ENCODE measurements around the gene PACS2. TPM values are rescaled to one million over a fixed set of nuclear protein-coding genes. Genes with fewer than 3 reads are reported as not detected.

Gene PACS2
- total and polyA plus RNA-seq, 2 donors (not counting 3 experiments of a cell fraction or from before 2014, with no cell fraction given) = 52.7 to 86.3 TPM

GRCh38 chr14:105418269-105419194, 104.0 kb downstream of the PACS2 start:
- H3K36me3 ChIP-seq (ENCODE audit: control insufficient read depth in 2 of 2, extremely low read depth in 1 of 2, insufficient read depth in 2 of 2, low read length in 2 of 2) = no peaks in the 10 kb centered on the region
- BruUV-seq (replicated peaks) = no TSS peak
- dilution Hi-C loops (cut with MboI; ENCODE audit: extremely low pct_ligation_motif_present, low sequenced_read_pairs) = no loop called here
- peak overlapping the region in 1 of 3 experiments; percentile 50 for H3K4me3 ChIP-seq (replicated peaks in 1 of 3; ENCODE audit: insufficient read depth in 1 of 3, low read depth in 1 of 3, low read length in 3 of 3)
- no peak overlapping the region for H3K27ac ChIP-seq (ENCODE audit: insufficient read depth, low read depth, low read length)
- H3K27me3 ChIP-seq (ENCODE audit: control insufficient read depth in 2 of 2, insufficient read depth in 2 of 2, low read length in 2 of 2) = no peaks in the 10 kb centered on the region
- POLR2A ChIA-PET = no interaction called here
- no peak overlapping the region for H3K4me2 ChIP-seq (ENCODE audit: insufficient read depth, low read length)
- CTCF ChIA-PET = interaction anchor here (1.0 to 1.6 kb wide), 2 partner anchors 16 to 30 kb away, joined by 3 to 5 read pairs; no protein-coding TSS in a partner anchor
- intact Hi-C loops (cut with micrococcal nuclease) = loop anchor here (10.0 kb wide), 1 partner anchor 114 kb away; the partner anchor contains the start of gene BRF1
- no peak overlapping the region for H2AFZ ChIP-seq (ENCODE audit: low read depth, low read length)
- H3K9ac ChIP-seq (replicated peaks; ENCODE audit: extremely low read depth, insufficient read depth, low read length) = no peak overlapping the region
- H3K79me2 ChIP-seq (ENCODE audit: control insufficient read depth, insufficient read depth, low read length) = peaks cover 39% of the 10 kb centered on the region
- no peaks in the 10 kb centered on the region for H4K20me1 ChIP-seq (replicated peaks; ENCODE audit: control insufficient read depth, extremely low read depth, insufficient read depth, low read length)
- H3K4me1 ChIP-seq (ENCODE audit: control insufficient read depth, extremely low read depth, insufficient read depth, low read length) = peaks cover 24% of the 10 kb centered on the region
- DNase-seq (ENCODE audit: low read depth, low spot score) (no peak), FAIRE-seq (no peak)
- TF ChIP-seq MAX (IDR thresholded peaks at IDR 0.05; ENCODE audit: insufficient read depth, insufficient read length) (no peak), FOS (IDR thresholded peaks at IDR 0.05; ENCODE audit: borderline replicate concordance, insufficient read depth, low read length) (no peak), JUN (IDR thresholded peaks at IDR 0.05; ENCODE audit: borderline replicate concordance, insufficient read depth, insufficient read length, low read depth) (no peak), POLR2AphosphoS5 (IDR thresholded peaks at IDR 0.05; ENCODE audit: insufficient read depth, low read depth, low read length) (no peak), EZH2 (IDR thresholded peaks at IDR 0.05; ENCODE audit: borderline replicate concordance, low read depth, low read length, severe bottlenecking) (no peak), POLR2A (IDR thresholded peaks at IDR 0.05; ENCODE audit: low read depth, low read length) (no peak), MYC (IDR thresholded peaks at IDR 0.05; ENCODE audit: low read depth, low read length) (no peak), GATA2 (IDR thresholded peaks at IDR 0.05; ENCODE audit: insufficient read depth, insufficient read length, low read depth, low read length) (no peak)
- TF ChIP-seq, protein P1, sequence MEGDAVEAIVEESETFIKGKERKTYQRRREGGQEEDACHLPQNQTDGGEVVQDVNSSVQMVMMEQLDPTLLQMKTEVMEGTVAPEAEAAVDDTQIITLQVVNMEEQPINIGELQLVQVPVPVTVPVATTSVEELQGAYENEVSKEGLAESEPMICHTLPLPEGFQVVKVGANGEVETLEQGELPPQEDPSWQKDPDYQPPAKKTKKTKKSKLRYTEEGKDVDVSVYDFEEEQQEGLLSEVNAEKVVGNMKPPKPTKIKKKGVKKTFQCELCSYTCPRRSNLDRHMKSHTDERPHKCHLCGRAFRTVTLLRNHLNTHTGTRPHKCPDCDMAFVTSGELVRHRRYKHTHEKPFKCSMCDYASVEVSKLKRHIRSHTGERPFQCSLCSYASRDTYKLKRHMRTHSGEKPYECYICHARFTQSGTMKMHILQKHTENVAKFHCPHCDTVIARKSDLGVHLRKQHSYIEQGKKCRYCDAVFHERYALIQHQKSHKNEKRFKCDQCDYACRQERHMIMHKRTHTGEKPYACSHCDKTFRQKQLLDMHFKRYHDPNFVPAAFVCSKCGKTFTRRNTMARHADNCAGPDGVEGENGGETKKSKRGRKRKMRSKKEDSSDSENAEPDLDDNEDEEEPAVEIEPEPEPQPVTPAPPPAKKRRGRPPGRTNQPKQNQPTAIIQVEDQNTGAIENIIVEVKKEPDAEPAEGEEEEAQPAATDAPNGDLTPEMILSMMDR (IDR thresholded peaks at IDR 0.05; ENCODE audit: extremely low read depth in 1 of 2, insufficient read depth in 1 of 2, low read depth in 1 of 2, low read length in 2 of 2) = no peak
- no peaks in the 10 kb centered on the region for H3K9me3 ChIP-seq (replicated peaks; ENCODE audit: control insufficient read depth, insufficient read depth, low read length)
- no peaks in the 10 kb centered on the region for H3K9me1 ChIP-seq (replicated peaks; ENCODE audit: control insufficient read depth, extremely low read depth, insufficient read depth, low read length)
